Parathyroid adenoma (tissue), 2 donors: ENCODE data around the gene PIGU.
"Not testable (repeated sequence)": the region's sequence is repeated elsewhere in the genome, so short reads cannot be mapped to it uniquely, and the experiment has no call there.

Experiments used
- H2AFZ ChIP-seq: fragments of 300-600 bp; sonication (generic); one replicate; pipeline ENCODE4 v1.7.0; 2017; ENCODE audit warnings: antibody characterized with exemption, mild to moderate bottlenecking
- H3K27ac ChIP-seq: fragments of 300-600 bp; sonication (generic); one replicate; pipeline ENCODE4 v1.7.0; 2017
- H3K27me3 ChIP-seq: fragments of 300-600 bp; sonication (generic); one replicate; pipeline ENCODE4 v1.7.0; 2017; ENCODE audit warnings: low read length; ENCODE audit not compliant: control insufficient read depth, insufficient read depth
- H3K36me3 ChIP-seq: fragments of 300-600 bp; sonication (generic); one replicate; pipeline ENCODE4 v1.7.0; 2017; ENCODE audit warnings: low read length; ENCODE audit not compliant: control insufficient read depth, insufficient read depth
- H3K4me1 ChIP-seq: fragments of 300-600 bp; sonication (generic); one replicate; pipeline ENCODE4 v1.7.0; 2017; ENCODE audit warnings: control low read depth
- H3K4me2 ChIP-seq: fragments of 300-600 bp; sonication (generic); one replicate; pipeline ENCODE4 v1.7.0; 2017; ENCODE audit warnings: low read length
- H3K4me3 ChIP-seq: fragments of 300-600 bp; sonication (generic); one replicate; pipeline ENCODE4 v1.7.0; 2017; ENCODE audit warnings: low read depth, low read length
- H3K79me2 ChIP-seq: fragments of 300-600 bp; sonication (generic); one replicate; pipeline ENCODE4 v1.7.0; 2017; ENCODE audit warnings: control low read depth
- H3K9ac ChIP-seq: fragments of 300-600 bp; sonication (generic); one replicate; pipeline ENCODE4 v1.7.0; 2017; ENCODE audit warnings: mild to moderate bottlenecking
- H3K9me3 ChIP-seq: fragments of 300-600 bp; sonication (generic); one replicate; pipeline ENCODE4 v1.7.0; 2017; ENCODE audit warnings: low read length; ENCODE audit not compliant: control insufficient read depth
- TF ChIP-seq, protein P1 (sequence below): fragments of 300-600 bp; sonication (generic); IDR thresholded peaks from one replicate; pipeline ENCODE4 v1.7.0; 2017; ENCODE audit warnings: antibody characterized with exemption, mild to moderate bottlenecking
- donor health status: primary hyperparathyroidism.

The PIGU gene, protein sequence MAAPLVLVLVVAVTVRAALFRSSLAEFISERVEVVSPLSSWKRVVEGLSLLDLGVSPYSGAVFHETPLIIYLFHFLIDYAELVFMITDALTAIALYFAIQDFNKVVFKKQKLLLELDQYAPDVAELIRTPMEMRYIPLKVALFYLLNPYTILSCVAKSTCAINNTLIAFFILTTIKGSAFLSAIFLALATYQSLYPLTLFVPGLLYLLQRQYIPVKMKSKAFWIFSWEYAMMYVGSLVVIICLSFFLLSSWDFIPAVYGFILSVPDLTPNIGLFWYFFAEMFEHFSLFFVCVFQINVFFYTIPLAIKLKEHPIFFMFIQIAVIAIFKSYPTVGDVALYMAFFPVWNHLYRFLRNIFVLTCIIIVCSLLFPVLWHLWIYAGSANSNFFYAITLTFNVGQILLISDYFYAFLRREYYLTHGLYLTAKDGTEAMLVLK

DNA sequence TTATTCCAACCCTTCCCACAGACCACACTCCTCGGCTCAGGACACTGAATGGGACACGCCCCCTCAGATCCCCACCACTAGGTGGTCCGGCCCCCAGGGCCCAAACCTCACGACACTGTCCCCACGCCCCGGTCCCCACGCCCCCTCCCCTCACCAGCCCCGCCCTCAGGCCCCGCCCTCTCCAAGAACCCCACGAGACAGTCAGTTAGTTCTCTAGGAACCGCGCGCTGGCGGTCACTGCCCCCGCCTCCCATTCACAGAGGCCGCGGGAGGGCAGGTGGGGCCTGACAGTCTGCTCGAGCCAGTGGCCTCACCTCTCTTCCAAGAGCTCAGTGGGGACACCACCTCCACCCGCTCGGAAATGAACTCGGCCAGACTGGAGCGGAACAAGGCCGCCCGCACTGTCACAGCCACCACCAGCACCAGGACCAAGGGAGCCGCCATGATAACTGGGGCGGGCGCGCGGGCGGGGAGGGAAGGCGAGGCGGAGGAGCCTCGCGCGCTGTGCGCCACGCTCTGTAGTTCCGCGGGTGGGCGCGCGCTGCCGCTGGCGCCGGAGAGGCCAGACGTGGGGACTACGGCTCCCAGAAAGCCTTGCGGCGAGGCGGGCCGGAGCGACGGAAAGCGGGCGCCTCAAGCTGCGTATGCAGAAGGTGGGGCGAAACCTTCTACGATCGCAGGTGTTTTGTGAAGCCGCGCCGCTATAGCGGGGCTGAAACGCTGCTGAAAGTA is at the start of gene PIGU:
TSS of gene PIGU (minus strand) at position 451 of the 732 bp plus-strand sequence. CDS start at position 444, 7 bp downstream.
- peaks cover 10% of the 10 kb centered on the region for H3K79me2 ChIP-seq
- H3K4me2 ChIP-seq = peak within 1 kb of the TSS; percentile 45
- peaks cover 3% of the 10 kb centered on the region for H3K4me1 ChIP-seq
- no peaks in the 10 kb centered on the region for H3K9me3 ChIP-seq
- H3K27me3 ChIP-seq = no peaks in the 10 kb centered on the region
- no peaks in the 10 kb centered on the region for H3K36me3 ChIP-seq
- H3K4me3 ChIP-seq = peak within 1 kb of the TSS; percentile 75
- TF ChIP-seq, protein P1, sequence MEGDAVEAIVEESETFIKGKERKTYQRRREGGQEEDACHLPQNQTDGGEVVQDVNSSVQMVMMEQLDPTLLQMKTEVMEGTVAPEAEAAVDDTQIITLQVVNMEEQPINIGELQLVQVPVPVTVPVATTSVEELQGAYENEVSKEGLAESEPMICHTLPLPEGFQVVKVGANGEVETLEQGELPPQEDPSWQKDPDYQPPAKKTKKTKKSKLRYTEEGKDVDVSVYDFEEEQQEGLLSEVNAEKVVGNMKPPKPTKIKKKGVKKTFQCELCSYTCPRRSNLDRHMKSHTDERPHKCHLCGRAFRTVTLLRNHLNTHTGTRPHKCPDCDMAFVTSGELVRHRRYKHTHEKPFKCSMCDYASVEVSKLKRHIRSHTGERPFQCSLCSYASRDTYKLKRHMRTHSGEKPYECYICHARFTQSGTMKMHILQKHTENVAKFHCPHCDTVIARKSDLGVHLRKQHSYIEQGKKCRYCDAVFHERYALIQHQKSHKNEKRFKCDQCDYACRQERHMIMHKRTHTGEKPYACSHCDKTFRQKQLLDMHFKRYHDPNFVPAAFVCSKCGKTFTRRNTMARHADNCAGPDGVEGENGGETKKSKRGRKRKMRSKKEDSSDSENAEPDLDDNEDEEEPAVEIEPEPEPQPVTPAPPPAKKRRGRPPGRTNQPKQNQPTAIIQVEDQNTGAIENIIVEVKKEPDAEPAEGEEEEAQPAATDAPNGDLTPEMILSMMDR = peak; percentile 39
- H2AFZ ChIP-seq = peak within 1 kb of the TSS; percentile 69
- peak within 1 kb of the TSS; percentile 82 for H3K27ac ChIP-seq
- peak within 1 kb of the TSS; percentile 19 for H3K9ac ChIP-seq

DNA sequence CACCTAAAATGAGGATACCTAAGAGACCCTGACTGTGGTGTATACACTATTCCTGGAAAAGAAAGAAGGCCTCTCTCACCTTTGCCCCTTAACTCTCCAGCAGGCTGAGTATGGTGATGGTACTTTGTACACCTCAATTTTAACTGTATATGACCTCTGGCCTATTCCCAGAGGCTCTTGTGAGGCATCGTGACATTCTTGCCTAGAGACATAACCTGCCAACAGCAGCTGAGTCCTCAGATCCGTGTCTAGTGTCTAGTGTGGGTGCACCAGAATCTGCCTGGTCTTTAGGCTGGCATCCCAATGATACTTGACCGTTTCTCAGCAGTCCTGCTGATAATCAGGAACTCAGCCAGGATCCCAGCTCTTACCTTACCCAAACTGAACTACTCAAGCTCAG is 47.3 kb upstream of the PIGU start:
- no peaks in the 10 kb centered on the region for H3K4me1 ChIP-seq
- no peaks in the 10 kb centered on the region for H3K27me3 ChIP-seq
- no peak overlapping the region for H3K4me3 ChIP-seq
- no peaks in the 10 kb centered on the region for H3K79me2 ChIP-seq
- H3K36me3 ChIP-seq = no peaks in the 10 kb centered on the region
- no peak overlapping the region for H2AFZ ChIP-seq
- no peaks in the 10 kb centered on the region for H3K9me3 ChIP-seq
- TF ChIP-seq, protein P1 = no peak
- H3K9ac ChIP-seq = no peak overlapping the region
- no peak overlapping the region for H3K4me2 ChIP-seq
- no peak overlapping the region for H3K27ac ChIP-seq

- not testable (repeated sequence) for H2AFZ ChIP-seq, H3K9ac ChIP-seq, H3K36me3 ChIP-seq, H3K27me3 ChIP-seq, H3K9me3 ChIP-seq, H3K4me2 ChIP-seq, H3K4me3 ChIP-seq, H3K4me1 ChIP-seq, H3K27ac ChIP-seq, H3K79me2 ChIP-seq
Measured at GRCh38 chr20:34722560-34722959, 45.7 kb upstream of the PIGU start.

DNA sequence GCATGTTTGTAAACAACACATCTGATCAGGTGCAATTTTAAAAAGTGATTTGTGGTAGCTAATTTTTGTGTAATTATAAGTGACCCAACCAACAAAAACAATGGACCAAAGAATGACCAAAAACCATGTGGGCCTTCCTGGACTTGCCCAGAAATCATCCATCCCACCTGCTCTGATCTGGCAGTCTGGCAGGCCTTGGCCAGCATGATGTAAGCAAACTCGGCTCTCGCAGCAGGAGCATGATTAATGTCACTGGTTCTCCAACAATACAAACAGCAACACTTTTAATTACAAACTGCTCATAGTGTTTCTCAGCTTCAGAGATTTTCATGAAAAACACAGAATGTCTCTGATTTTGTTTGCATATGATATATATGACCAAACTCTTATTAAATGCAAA is 43.4 kb upstream of the PIGU start:
- H3K27ac ChIP-seq = no peak overlapping the region
- H2AFZ ChIP-seq = no peak overlapping the region
- TF ChIP-seq, protein P1 = no peak
- no peaks in the 10 kb centered on the region for H3K36me3 ChIP-seq
- H3K4me1 ChIP-seq = no peaks in the 10 kb centered on the region
- H3K79me2 ChIP-seq = no peaks in the 10 kb centered on the region
- H3K27me3 ChIP-seq = no peaks in the 10 kb centered on the region
- no peak overlapping the region for H3K4me2 ChIP-seq
- no peaks in the 10 kb centered on the region for H3K9me3 ChIP-seq
- H3K9ac ChIP-seq = no peak overlapping the region
- H3K4me3 ChIP-seq = no peak overlapping the region

DNA sequence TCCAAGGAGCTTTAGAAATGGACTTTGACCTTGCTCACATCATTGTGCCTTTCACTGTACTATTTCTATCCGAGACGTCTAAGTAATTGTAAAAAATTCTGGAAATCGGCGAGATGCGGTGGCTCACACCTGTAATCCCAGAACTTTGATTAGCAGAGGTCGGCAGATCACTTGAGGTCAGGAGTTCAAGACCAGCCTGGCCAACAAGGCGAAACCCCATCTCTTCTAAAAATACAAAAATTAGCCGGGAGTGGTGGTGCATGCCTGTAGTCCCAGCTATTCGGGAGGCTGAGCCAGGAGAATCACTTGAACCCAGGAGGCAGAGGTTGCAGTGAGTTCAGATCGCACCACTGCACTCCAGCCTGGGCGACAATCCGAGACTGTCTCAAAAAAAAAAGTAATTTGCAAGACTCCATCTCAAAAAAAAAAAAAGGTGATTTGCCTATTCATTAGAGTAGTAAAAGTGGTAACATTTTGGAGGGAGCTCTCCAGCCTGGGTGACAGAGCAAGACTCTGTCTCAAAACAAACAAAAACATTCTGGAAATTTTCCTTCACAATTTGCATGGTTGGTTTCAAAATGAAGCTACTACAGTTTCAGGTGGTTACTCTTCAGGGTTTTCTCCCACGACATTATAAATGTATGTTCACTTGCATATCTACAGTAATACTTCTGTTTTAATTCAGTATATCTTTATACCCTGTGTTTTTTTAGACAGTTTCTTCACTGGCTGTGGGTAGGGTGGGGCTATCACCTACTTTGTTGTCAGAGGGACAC is 42.5 kb upstream of the PIGU start:
- not testable (repeated sequence) for H3K79me2 ChIP-seq, H3K4me3 ChIP-seq, H3K27ac ChIP-seq, H3K4me2 ChIP-seq, H2AFZ ChIP-seq, H3K36me3 ChIP-seq, H3K27me3 ChIP-seq, H3K9me3 ChIP-seq, H3K4me1 ChIP-seq, H3K9ac ChIP-seq
